ENCODE results near the gene EPHA3.

DNA sequence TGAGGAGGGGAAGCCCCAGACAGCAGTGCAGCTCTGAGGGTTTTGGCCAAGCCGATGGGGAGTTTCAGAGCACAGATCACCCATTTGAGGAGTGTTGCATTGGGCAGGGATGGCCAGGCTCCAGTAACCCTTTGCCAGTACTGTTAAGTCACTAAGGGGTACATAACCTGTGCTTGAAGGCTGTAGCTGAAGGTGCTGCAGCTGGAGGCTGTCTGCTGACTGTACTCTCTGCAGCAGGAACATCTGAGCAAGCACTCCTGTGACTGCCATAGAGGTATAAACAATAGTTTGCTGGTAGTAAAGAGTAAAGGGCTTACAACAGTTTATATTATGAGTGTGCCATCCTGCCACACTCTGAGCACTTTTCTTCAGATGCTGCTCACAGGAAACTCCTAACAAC is 297.8 kb downstream of the EPHA3 start:
- TF ChIP-seq POLR2A (IDR thresholded peaks at IDR 0.05; ENCODE audit: low read length) (no peak), GATA1 (IDR thresholded peaks at IDR 0.05; ENCODE audit: low read depth, low read length) (no peak)

Measured in erythroblast (primary cell).